ENCODE measurements around the gene TEX14. TPM values are rescaled to one million over a fixed set of nuclear protein-coding genes. Genes with fewer than 3 reads are reported as not detected.

Gene TEX14
- total RNA-seq, 1 experiment from 2014 or later = 0.31 TPM

DNA sequence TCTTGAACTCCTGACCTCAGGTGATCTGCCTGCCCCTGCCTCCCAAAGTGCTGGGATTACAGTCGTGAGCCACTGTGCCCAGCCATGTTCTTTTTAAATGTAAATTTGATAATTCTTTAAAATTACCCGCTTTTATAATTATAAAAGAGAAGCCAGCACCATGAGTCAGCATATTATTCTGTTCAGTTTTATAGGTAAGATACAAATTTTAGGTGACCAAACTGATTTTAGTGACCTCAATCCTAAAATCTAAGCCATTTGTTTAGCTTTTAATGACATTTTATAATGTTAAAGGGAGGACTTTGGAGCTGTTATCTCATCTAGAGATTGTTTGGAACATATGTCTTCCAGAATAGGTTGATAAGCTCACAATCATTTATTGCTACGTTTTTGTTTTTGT lies 43.0 kb upstream of the TEX14 start:
- Histone ChIP-seq H2BK20ac (ENCODE audit: low read depth, low read length, poor library complexity, severe bottlenecking) (no peak overlapping the region), H2AK5ac (ENCODE audit: insufficient read length, low read length) (no peak overlapping the region), H3K4me1 (ENCODE audit: insufficient read depth, low read length) (no peaks in the 10 kb centered on the region), H3K14ac (ENCODE audit: insufficient read depth, low read length) (no peak overlapping the region), H3K56ac (ENCODE audit: insufficient read length, low read depth, low read length) (no peak overlapping the region), H4K8ac (replicated peaks; ENCODE audit: insufficient read length, low read depth, low read length) (no peak overlapping the region), H3K27ac (ENCODE audit: insufficient read length, low read depth, low read length) (no peak overlapping the region), H3K27me3 (ENCODE audit: insufficient read depth, low read length) (no peaks in the 10 kb centered on the region), H4K20me1 (ENCODE audit: control insufficient read depth, insufficient read depth, insufficient read length) (no peaks in the 10 kb centered on the region), H3K79me1 (ENCODE audit: insufficient read depth, low read depth, low read length, poor library complexity, severe bottlenecking) (no peaks in the 10 kb centered on the region), H3K79me2 (ENCODE audit: insufficient read depth, low read length) (no peaks in the 10 kb centered on the region), H3K18ac (ENCODE audit: insufficient read length, low read depth, low read length) (no peak overlapping the region), H3K4me2 (ENCODE audit: insufficient read depth, insufficient read length, low read length) (no peak overlapping the region), H3K9ac (ENCODE audit: extremely low read depth, insufficient read length, low read length) (no peak overlapping the region), H3K9me3 (ENCODE audit: control insufficient read depth, low read depth, low read length) (no peaks in the 10 kb centered on the region), H2BK5ac (ENCODE audit: insufficient read length, low read length) (no peak overlapping the region), H4K91ac (ENCODE audit: insufficient read length, low read depth, low read length) (no peak overlapping the region), H2BK15ac (ENCODE audit: low read depth, low read length) (no peak overlapping the region), H3K23ac (ENCODE audit: insufficient read length, low read depth, low read length) (no peak overlapping the region), H3K23me2 (ENCODE audit: insufficient read length, low read depth, low read length, poor library complexity, severe bottlenecking) (no peaks in the 10 kb centered on the region), H2AFZ (ENCODE audit: low read length) (no peak overlapping the region), H2BK12ac (ENCODE audit: insufficient read length, low read depth, low read length) (no peak overlapping the region), H3T11ph (ENCODE audit: low read length) (no peak overlapping the region), H4K5ac (ENCODE audit: insufficient read length, low read depth, low read length) (no peak overlapping the region), H2BK120ac (ENCODE audit: low read depth, low read length, poor library complexity, severe bottlenecking) (no peak overlapping the region), H3K4ac (ENCODE audit: low read depth, low read length) (no peak overlapping the region)
- no peaks in the 10 kb centered on the region for H3K9me3 Mint-ChIP-seq
- H3K36me3 Mint-ChIP-seq (ENCODE audit: insufficient read depth in 1 of 3, low read depth in 3 of 3) = no peaks in the 10 kb centered on the region
- H3K4me3 Mint-ChIP-seq = no peak overlapping the region
- H3K27ac Mint-ChIP-seq = 0 out of 7 replicates have a peak overlapping the region, but pooled peaks of 1 of the 3 experiments have one; percentile 13
- no peaks in the 10 kb centered on the region for H3K4me1 Mint-ChIP-seq
- WGBS (ENCODE audit: extremely low coverage, insufficient read length, low lambda C conversion rate) = no CpG with 5 or more reads among the region's 3 CpGs
- H3K27me3 Mint-ChIP-seq (ENCODE audit: low read depth) = no peaks in the 10 kb centered on the region
- no peak for DNase-seq
- TF ChIP-seq, protein P1, sequence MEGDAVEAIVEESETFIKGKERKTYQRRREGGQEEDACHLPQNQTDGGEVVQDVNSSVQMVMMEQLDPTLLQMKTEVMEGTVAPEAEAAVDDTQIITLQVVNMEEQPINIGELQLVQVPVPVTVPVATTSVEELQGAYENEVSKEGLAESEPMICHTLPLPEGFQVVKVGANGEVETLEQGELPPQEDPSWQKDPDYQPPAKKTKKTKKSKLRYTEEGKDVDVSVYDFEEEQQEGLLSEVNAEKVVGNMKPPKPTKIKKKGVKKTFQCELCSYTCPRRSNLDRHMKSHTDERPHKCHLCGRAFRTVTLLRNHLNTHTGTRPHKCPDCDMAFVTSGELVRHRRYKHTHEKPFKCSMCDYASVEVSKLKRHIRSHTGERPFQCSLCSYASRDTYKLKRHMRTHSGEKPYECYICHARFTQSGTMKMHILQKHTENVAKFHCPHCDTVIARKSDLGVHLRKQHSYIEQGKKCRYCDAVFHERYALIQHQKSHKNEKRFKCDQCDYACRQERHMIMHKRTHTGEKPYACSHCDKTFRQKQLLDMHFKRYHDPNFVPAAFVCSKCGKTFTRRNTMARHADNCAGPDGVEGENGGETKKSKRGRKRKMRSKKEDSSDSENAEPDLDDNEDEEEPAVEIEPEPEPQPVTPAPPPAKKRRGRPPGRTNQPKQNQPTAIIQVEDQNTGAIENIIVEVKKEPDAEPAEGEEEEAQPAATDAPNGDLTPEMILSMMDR (conservative IDR thresholded peaks at IDR 0.05) = no peak
